GM23338 (cell line): ENCODE results near the gene BRSK1. TPM values are rescaled to one million over a fixed set of nuclear protein-coding genes. Genes with fewer than 3 reads are reported as not detected.

Experiments used
- ATAC-seq: fragments of 200-7000 bp; cut with Tn5 transposase; 3 replicates; pipeline ENCODE4 v1.9.1; 2020
- DNase-seq: peaks from one replicate; pipeline ENCODE4 v3.0.0-alpha.2; 2015; ENCODE audit warnings: low spot score
- H2AFZ ChIP-seq: fragments of 200-600 bp; sonication (generic); 2 replicates; pipeline ENCODE4 v1.8.0; 2016; ENCODE audit warnings: antibody characterized with exemption, mild to moderate bottlenecking, moderate library complexity
- H3F3A ChIP-seq: fragments of 200-600 bp; sonication (generic); replicated peaks from 2 replicates; pipeline ENCODE4 v1.8.0; 2017; ENCODE audit warnings: antibody characterized with exemption, mixed run types, low read depth
- H3K27ac ChIP-seq: fragments of 200-600 bp; sonication (generic); 2 replicates; pipeline ENCODE4 v1.6.1; 2016; ENCODE audit warnings: low read depth
- H3K27me3 ChIP-seq: fragments of 200-600 bp; sonication (generic); 2 replicates; pipeline ENCODE4 v1.8.0; 2016; ENCODE audit warnings: mild to moderate bottlenecking, mixed run types, moderate library complexity; ENCODE audit not compliant: insufficient read depth
- H3K36me3 ChIP-seq: fragments of 200-600 bp; sonication (generic); 2 replicates; pipeline ENCODE4 v1.8.0; 2016; ENCODE audit warnings: mild to moderate bottlenecking; ENCODE audit not compliant: insufficient read depth
- H3K4me1 ChIP-seq: fragments of 200-600 bp; sonication (generic); 2 replicates; pipeline ENCODE4 v1.8.0; 2016; ENCODE audit warnings: mild to moderate bottlenecking, moderate library complexity; ENCODE audit not compliant: insufficient read depth
- H3K4me2 ChIP-seq: fragments of 200-600 bp; sonication (generic); 2 replicates; pipeline ENCODE4 v1.7.1; 2017; ENCODE audit warnings: mixed run types
- H3K4me3 ChIP-seq: fragments of 200-600 bp; sonication (generic); 2 replicates; pipeline ENCODE4 v1.6.1; 2016; ENCODE audit warnings: mixed run types
- H3K79me2 ChIP-seq: fragments of 200-600 bp; sonication (generic); replicated peaks from 2 replicates; pipeline ENCODE4 v1.8.0; 2017; ENCODE audit warnings: mild to moderate bottlenecking; ENCODE audit not compliant: insufficient read depth
- H3K9me2 ChIP-seq: fragments of 200-600 bp; sonication (generic); 2 replicates; pipeline ENCODE4 v1.8.0; 2017; ENCODE audit not compliant: insufficient read depth
- H4K20me1 ChIP-seq: fragments of 200-600 bp; sonication (generic); replicated peaks from 2 replicates; pipeline ENCODE4 v1.8.0; 2017; ENCODE audit warnings: mild to moderate bottlenecking; ENCODE audit not compliant: insufficient read depth
- H3K27ac Mint-ChIP-seq: 2 replicates; pipeline ENCODE4 v1.8.0; 2020; ENCODE audit warnings: inconsistent platforms, mild to moderate bottlenecking, moderate library complexity, mixed read lengths
- H3K27me3 Mint-ChIP-seq: 3 replicates; pipeline ENCODE4 v1.8.0; 2022; ENCODE audit warnings: low read depth, mild to moderate bottlenecking, moderate library complexity, mixed read lengths, inconsistent platforms; ENCODE audit not compliant: insufficient read depth, poor library complexity
- H3K36me3 Mint-ChIP-seq: 3 replicates; pipeline ENCODE4 v1.8.0; 2021; ENCODE audit warnings: low read depth, mild to moderate bottlenecking, inconsistent platforms, moderate library complexity, mixed read lengths
- H3K4me1 Mint-ChIP-seq: 3 replicates; pipeline ENCODE4 v1.8.0; 2020; ENCODE audit warnings: mild to moderate bottlenecking, inconsistent platforms, mixed read lengths
- H3K4me3 Mint-ChIP-seq: 3 replicates; pipeline ENCODE4 v1.8.0; 2021; ENCODE audit warnings: moderate library complexity, mild to moderate bottlenecking, inconsistent platforms, mixed read lengths
- H3K9me3 Mint-ChIP-seq: 3 replicates; pipeline ENCODE4 v1.8.0; 2020; ENCODE audit warnings: moderate library complexity, mild to moderate bottlenecking, inconsistent platforms, mixed read lengths
- CREB1 ChIP-seq: fragments of 250-450 bp; sonication (Bioruptor Pico); IDR thresholded peaks from 2 replicates; pipeline ENCODE4 v1.5.0; 2020; ENCODE audit warnings: low read depth, mild to moderate bottlenecking, moderate library complexity
- CTCF ChIP-seq, 2 experiments: fragments of 200-600 bp in 1 of 2; sonication (generic) in 1 of 2; conservative IDR thresholded peaks; 2 replicates each; pipeline versions ENCODE4 v1.5.1 to v1.6.1; 2016 to 2017; ENCODE audit warnings: antibody characterized with exemption in 2 of 2, low read depth in 2 of 2, mild to moderate bottlenecking in 2 of 2, moderate library complexity in 1 of 2
- EZH2phosphoT487 ChIP-seq: fragments of 200-600 bp; sonication (generic); IDR thresholded peaks from one replicate; pipeline ENCODE4 v1.8.1; 2018; ENCODE audit warnings: antibody characterized with exemption; ENCODE audit not compliant: unreplicated experiment
- JUNB ChIP-seq: IDR thresholded peaks from one replicate; pipeline ENCODE4 v1.6.1; 2016; ENCODE audit warnings: antibody characterized with exemption; ENCODE audit not compliant: unreplicated experiment
- NANOG ChIP-seq: IDR thresholded peaks from 2 replicates; pipeline ENCODE4 v1.6.1; 2016; ENCODE audit warnings: antibody characterized with exemption, borderline replicate concordance
- POLR2AphosphoS5 ChIP-seq: IDR thresholded peaks from 2 replicates; pipeline ENCODE4 v1.6.1; 2016; ENCODE audit warnings: antibody characterized with exemption, low read depth
- REST ChIP-seq: IDR thresholded peaks from one replicate; pipeline ENCODE4 v1.6.1; 2018; ENCODE audit warnings: antibody characterized with exemption; ENCODE audit not compliant: unreplicated experiment
- STAT1 ChIP-seq: IDR thresholded peaks from one replicate; pipeline ENCODE4 v1.6.1; 2016; ENCODE audit warnings: antibody characterized with exemption; ENCODE audit not compliant: unreplicated experiment
- ZNF114 ChIP-seq: fragments of 250-450 bp; sonication (Bioruptor Pico); IDR thresholded peaks from 2 replicates; pipeline ENCODE4 v1.5.0; 2020; ENCODE audit warnings: mild to moderate bottlenecking, moderate library complexity
- ZNF331 ChIP-seq: fragments of 250-450 bp; sonication (Bioruptor Pico); IDR thresholded peaks from 2 replicates; pipeline ENCODE4 v1.5.0; 2020; ENCODE audit warnings: low read depth, mild to moderate bottlenecking, moderate library complexity
- polyA plus RNA-seq: library from polyadenylated mRNA; unstranded; fragments of >200 nt; fragmentation: Nextera tagmentation; extraction: Ambion mirVana; gene quantifications from 2 replicates; pipeline ENCODE4 v1.2.1, GENCODE V29; 2016
- total RNA-seq: library from RNA; depleted of rRNA; stranded (reverse); fragments of >200 nt; shearing (Covaris generic); gene quantifications from 2 replicates; pipeline ENCODE4 v1.2.3, GENCODE V29; 2014
- TF ChIP-seq, protein P1 (sequence below): IDR thresholded peaks from 2 replicates; pipeline ENCODE4 v1.6.1; 2016; ENCODE audit warnings: antibody characterized with exemption
- TF ChIP-seq, protein P2 (sequence below): fragments of 250-450 bp; sonication (Bioruptor Pico); IDR thresholded peaks from 2 replicates; pipeline ENCODE4 v1.5.0; 2020; ENCODE audit warnings: mild to moderate bottlenecking, moderate library complexity

Gene BRSK1
- total and polyA plus RNA-seq, 2 experiments from 2014 or later, result 2.3 to 17.2 TPM

DNA sequence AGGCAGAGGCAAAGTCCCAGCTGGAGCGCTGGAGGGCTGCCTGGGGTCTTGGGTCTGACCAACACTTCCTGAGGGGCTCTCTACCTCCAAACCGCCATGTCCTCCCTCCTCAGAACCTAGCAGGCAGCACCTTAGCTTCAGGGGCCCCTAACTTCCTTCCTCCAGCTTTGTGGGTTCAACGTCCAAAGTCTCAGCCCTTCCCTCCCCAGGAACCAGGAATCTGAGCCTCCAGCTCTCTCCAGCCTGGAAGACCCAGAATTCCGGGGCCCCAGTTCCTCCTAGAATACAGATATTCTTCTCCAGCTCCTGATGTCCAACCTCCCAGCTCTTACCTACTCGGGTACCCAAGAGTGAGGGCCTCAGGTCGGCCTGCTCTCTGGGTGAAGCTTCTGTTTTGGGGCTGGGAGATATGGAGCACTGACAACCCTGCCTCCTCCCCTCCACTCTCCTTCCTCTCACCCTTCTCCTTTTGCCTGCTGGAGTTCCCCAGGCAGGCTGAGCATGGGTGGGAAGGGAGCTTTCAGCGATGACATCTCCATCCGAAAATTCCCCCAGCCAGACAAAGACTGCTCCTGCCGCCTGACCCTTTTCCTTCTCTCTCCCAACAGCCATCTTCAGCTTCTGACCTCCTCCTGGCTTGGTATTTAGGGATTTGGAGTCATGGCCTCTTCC lies 37.8 kb downstream of the BRSK1 start (continued):
- TF ChIP-seq CREB1 (no peak), JUNB (no peak), ZNF114 (no peak), ZNF331 (no peak), NANOG (no peak)
- TF ChIP-seq, protein P1, sequence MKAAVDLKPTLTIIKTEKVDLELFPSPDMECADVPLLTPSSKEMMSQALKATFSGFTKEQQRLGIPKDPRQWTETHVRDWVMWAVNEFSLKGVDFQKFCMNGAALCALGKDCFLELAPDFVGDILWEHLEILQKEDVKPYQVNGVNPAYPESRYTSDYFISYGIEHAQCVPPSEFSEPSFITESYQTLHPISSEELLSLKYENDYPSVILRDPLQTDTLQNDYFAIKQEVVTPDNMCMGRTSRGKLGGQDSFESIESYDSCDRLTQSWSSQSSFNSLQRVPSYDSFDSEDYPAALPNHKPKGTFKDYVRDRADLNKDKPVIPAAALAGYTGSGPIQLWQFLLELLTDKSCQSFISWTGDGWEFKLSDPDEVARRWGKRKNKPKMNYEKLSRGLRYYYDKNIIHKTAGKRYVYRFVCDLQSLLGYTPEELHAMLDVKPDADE, result no peak
- TF ChIP-seq, protein P2, sequence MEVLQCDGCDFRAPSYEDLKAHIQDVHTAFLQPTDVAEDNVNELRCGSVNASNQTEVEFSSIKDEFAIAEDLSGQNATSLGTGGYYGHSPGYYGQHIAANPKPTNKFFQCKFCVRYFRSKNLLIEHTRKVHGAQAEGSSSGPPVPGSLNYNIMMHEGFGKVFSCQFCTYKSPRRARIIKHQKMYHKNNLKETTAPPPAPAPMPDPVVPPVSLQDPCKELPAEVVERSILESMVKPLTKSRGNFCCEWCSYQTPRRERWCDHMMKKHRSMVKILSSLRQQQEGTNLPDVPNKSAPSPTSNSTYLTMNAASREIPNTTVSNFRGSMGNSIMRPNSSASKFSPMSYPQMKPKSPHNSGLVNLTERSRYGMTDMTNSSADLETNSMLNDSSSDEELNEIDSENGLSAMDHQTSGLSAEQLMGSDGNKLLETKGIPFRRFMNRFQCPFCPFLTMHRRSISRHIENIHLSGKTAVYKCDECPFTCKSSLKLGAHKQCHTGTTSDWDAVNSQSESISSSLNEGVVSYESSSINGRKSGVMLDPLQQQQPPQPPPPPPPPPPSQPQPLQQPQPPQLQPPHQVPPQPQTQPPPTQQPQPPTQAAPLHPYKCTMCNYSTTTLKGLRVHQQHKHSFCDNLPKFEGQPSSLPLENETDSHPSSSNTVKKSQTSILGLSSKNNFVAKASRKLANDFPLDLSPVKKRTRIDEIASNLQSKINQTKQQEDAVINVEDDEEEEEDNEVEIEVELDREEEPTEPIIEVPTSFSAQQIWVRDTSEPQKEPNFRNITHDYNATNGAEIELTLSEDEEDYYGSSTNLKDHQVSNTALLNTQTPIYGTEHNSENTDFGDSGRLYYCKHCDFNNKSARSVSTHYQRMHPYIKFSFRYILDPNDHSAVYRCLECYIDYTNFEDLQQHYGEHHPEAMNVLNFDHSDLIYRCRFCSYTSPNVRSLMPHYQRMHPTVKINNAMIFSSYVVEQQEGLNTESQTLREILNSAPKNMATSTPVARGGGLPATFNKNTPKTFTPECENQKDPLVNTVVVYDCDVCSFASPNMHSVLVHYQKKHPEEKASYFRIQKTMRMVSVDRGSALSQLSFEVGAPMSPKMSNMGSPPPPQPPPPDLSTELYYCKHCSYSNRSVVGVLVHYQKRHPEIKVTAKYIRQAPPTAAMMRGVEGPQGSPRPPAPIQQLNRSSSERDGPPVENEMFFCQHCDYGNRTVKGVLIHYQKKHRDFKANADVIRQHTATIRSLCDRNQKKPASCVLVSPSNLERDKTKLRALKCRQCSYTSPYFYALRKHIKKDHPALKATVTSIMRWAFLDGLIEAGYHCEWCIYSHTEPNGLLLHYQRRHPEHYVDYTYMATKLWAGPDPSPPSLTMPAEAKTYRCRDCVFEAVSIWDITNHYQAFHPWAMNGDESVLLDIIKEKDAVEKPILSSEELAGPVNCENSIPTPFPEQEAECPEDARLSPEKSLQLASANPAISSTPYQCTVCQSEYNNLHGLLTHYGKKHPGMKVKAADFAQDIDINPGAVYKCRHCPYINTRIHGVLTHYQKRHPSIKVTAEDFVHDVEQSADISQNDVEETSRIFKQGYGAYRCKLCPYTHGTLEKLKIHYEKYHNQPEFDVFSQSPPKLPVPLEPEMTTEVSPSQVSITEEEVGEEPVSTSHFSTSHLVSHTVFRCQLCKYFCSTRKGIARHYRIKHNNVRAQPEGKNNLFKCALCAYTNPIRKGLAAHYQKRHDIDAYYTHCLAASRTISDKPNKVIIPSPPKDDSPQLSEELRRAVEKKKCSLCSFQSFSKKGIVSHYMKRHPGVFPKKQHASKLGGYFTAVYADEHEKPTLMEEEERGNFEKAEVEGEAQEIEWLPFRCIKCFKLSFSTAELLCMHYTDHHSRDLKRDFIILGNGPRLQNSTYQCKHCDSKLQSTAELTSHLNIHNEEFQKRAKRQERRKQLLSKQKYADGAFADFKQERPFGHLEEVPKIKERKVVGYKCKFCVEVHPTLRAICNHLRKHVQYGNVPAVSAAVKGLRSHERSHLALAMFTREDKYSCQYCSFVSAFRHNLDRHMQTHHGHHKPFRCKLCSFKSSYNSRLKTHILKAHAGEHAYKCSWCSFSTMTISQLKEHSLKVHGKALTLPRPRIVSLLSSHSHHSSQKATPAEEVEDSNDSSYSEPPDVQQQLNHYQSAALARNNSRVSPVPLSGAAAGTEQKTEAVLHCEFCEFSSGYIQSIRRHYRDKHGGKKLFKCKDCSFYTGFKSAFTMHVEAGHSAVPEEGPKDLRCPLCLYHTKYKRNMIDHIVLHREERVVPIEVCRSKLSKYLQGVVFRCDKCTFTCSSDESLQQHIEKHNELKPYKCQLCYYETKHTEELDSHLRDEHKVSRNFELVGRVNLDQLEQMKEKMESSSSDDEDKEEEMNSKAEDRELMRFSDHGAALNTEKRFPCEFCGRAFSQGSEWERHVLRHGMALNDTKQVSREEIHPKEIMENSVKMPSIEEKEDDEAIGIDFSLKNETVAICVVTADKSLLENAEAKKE, result no peak

- Histone ChIP-seq H3K4me3 (no peak overlapping the region), H3K27ac (no peak overlapping the region), H3K27me3 (no peaks in the 10 kb centered on the region), H3K36me3 (no peaks in the 10 kb centered on the region), H3K9me2 (no peaks in the 10 kb centered on the region), H3K4me2 (no peak overlapping the region), H3K79me2 (no peaks in the 10 kb centered on the region), H2AFZ (no peak overlapping the region), H3K4me1 (peaks cover 5% of the 10 kb centered on the region; the same call in 1 of the 2 replicates), H4K20me1 (no peaks in the 10 kb centered on the region), H3F3A (0 out of 2 replicates have a peak, but pooled peaks cover 4% of the 10 kb centered on the region)
- Mint-ChIP-seq H3K4me1 (peaks cover 15% of the 10 kb centered on the region), H3K36me3 (no peaks in the 10 kb centered on the region), H3K9me3 (no peaks in the 10 kb centered on the region; the same call in 2 of the 3 replicates), H3K4me3 (no peak overlapping the region), H3K27me3 (peaks cover 12% of the 10 kb centered on the region), H3K27ac (no peak overlapping the region)
- peak; percentile 9 for ATAC-seq
- no peak for DNase-seq
- TF ChIP-seq NANOG, result no peak
- no peak for TF ChIP-seq POLR2AphosphoS5
- no peak for TF ChIP-seq CTCF (conservative IDR thresholded peaks at IDR 0.05; ENCODE audit: low read depth in 2 of 2)
- no peak for TF ChIP-seq CREB1
- no peak for TF ChIP-seq REST
- no peak for TF ChIP-seq EZH2phosphoT487
- no peak for TF ChIP-seq ZNF114
- no peak for TF ChIP-seq STAT1
These were observed 38.5 kb downstream of the BRSK1 start for GRCh38 chr19:55322204-55322885.
